Cardiac muscle cell (in vitro differentiated cells and primary cell): ENCODE results near the gene NCR3LG1. TPM values are rescaled to one million over a fixed set of nuclear protein-coding genes. Genes with fewer than 3 reads are reported as not detected.
A peak's percentile ranks its signal among the peaks of the same experiment; 100 is the strongest.

ENCODE experiments used
- DNase-seq, 2 donors: peaks; one replicate each; pipeline versions ENCODE4 v3.0.0 to v3.0.0-alpha.2; 2010 to 2017; ENCODE audit warnings: low read depth in 1 of 2, low spot score in 1 of 2
- H3K27ac ChIP-seq: fragments of 200-600 bp; sonication (generic); 2 replicates; pipeline ENCODE4 v1.5.1; 2016
- H3K27me3 ChIP-seq: fragments of 200-600 bp; sonication (generic); 2 replicates; pipeline ENCODE4 v1.6.0; 2016; ENCODE audit warnings: control low read depth
- H3K36me3 ChIP-seq: fragments of 200-600 bp; sonication (generic); 2 replicates; pipeline ENCODE4 v1.5.1; 2016; ENCODE audit warnings: control low read depth
- H3K4me1 ChIP-seq: fragments of 200-600 bp; sonication (generic); 2 replicates; pipeline ENCODE4 v1.8.1; 2017; ENCODE audit warnings: low read depth, mild to moderate bottlenecking, mixed run types
- H3K4me3 ChIP-seq: fragments of 200-600 bp; sonication (generic); 2 replicates; pipeline ENCODE4 v1.5.1; 2016; ENCODE audit warnings: mild to moderate bottlenecking
- H3K9me3 ChIP-seq: fragments of 200-600 bp; sonication (generic); 2 replicates; pipeline ENCODE4 v1.5.1; 2017; ENCODE audit warnings: low read depth, mild to moderate bottlenecking, control low read depth
- CTCF ChIP-seq: IDR thresholded peaks from 2 replicates; pipeline ENCODE4 v1.5.1; 2012; ENCODE audit warnings: low read depth, mild to moderate bottlenecking, low read length
- polyA plus RNA-seq: library from polyadenylated mRNA; unstranded; fragments of >200 nt; fragmentation: Nextera tagmentation; extraction: Ambion mirVana; gene quantifications from 2 replicates; pipeline ENCODE4 v1.2.1, GENCODE V29; 2016
- total RNA-seq: library from RNA; depleted of rRNA; stranded (reverse); fragments of >200 nt; gene quantifications from 2 replicates; pipeline ENCODE4 v1.2.3, GENCODE V29; 2016

NCR3LG1 gene
- total and polyA plus RNA-seq, 2 experiments from 2014 or later = 2.7 to 7.6 TPM

- Histone ChIP-seq H3K27me3 (no peaks in the 10 kb centered on the region), H3K27ac (no peak overlapping the region), H3K4me1 (peaks cover 16% of the 10 kb centered on the region), H3K36me3 (no peaks in the 10 kb centered on the region), H3K4me3 (no peak overlapping the region), H3K9me3 (no peaks in the 10 kb centered on the region)
- TF ChIP-seq CTCF = no peak
- DNase-seq = no peak
These were observed 63.4 kb downstream of the NCR3LG1 start for GRCh38 chr11:17414992-17415391.

- H3K4me3 ChIP-seq = no peak overlapping the region
- TF ChIP-seq CTCF = no peak
- H3K27me3 ChIP-seq = no peaks in the 10 kb centered on the region
These were observed 64.0 kb downstream of the NCR3LG1 start for GRCh38 chr11:17415523-17416104.

GRCh38 chr11:17416492-17416891, 64.9 kb downstream of the NCR3LG1 start:
- TF ChIP-seq CTCF = no peak
- no peak overlapping the region for H3K4me3 ChIP-seq
- H3K4me1 ChIP-seq = peaks cover 19% of the 10 kb centered on the region
- no peak overlapping the region for H3K27ac ChIP-seq
- DNase-seq = peak in 1 of 2 donors; percentile 25
- no peaks in the 10 kb centered on the region for H3K36me3 ChIP-seq
- H3K9me3 ChIP-seq = no peaks in the 10 kb centered on the region
- H3K27me3 ChIP-seq = no peaks in the 10 kb centered on the region

More at GRCh38 chr11:17415523-17416104, 64.0 kb downstream of the NCR3LG1 start:
- no peaks in the 10 kb centered on the region for H3K36me3 ChIP-seq
- DNase-seq = no peak
- no peaks in the 10 kb centered on the region for H3K9me3 ChIP-seq
- peaks cover 16% of the 10 kb centered on the region for H3K4me1 ChIP-seq
- no peak overlapping the region for H3K27ac ChIP-seq

GRCh38 chr11:17418444-17419081, 67.0 kb downstream of the NCR3LG1 start:
- Histone ChIP-seq H3K27ac (no peak overlapping the region), H3K27me3 (no peaks in the 10 kb centered on the region)
- peak in 1 of 2 donors; percentile 43 for DNase-seq

GRCh38 chr11:17421781-17422180, 70.2 kb downstream of the NCR3LG1 start:
- Histone ChIP-seq H3K4me1 (peaks cover 19% of the 10 kb centered on the region), H3K27ac (no peak overlapping the region), H3K9me3 (no peaks in the 10 kb centered on the region), H3K4me3 (no peak overlapping the region), H3K36me3 (no peaks in the 10 kb centered on the region), H3K27me3 (no peaks in the 10 kb centered on the region)
- TF ChIP-seq CTCF = no peak
- DNase-seq = no peak

More at GRCh38 chr11:17418444-17419081, 67.0 kb downstream of the NCR3LG1 start:
- Histone ChIP-seq H3K4me1 (peaks cover 19% of the 10 kb centered on the region), H3K4me3 (no peak overlapping the region), H3K9me3 (no peaks in the 10 kb centered on the region), H3K36me3 (no peaks in the 10 kb centered on the region)
- TF ChIP-seq CTCF = no peak
